ENCODE data around the gene ZNF524. TPM values are rescaled to one million over a fixed set of nuclear protein-coding genes. Genes with fewer than 3 reads are reported as not detected.

The ZNF524 gene
- total and polyA plus RNA-seq, 7 experiments from 2014 or later = 13.3 to 50.5 (median 29.4) TPM

DNA sequence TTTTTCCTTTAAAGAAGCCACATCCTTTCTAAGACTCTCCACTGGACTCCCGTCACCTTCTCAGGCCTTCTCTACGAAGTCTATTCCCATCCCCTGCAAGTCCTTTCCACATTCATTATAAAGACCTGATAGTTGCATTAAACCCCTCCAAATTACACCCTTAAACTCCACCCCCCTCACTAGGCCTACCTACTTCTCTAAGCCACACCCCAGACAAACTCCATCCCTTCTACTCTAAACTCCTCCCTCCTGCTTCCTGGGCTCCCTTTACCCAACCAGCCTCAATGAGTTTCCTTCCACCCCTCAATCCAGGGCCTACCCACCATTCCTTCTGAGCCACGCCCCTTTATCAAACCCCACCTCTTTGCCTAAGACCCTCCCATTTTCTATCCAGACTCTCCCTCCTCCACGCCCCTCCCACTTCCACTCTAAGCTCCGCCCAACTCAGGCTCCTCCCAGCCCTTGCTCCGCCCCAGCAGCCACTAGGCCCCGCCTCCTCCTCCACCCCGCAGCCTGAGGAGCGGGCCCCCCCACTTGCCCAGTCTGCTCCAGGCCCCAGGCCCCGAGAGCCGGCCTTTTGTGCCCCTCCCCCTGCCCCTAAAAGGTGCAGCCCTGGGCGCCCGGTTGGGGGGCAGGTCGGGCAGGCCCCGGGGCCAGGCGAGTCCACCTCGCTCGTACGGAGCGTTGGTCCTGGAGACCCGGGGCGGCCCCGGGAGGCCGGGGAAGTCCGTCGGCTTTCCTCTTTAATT is 1.2 kb upstream of the ZNF524 start:
- H3K27me3 Mint-ChIP-seq = no peaks in the 10 kb centered on the region
- no peaks in the 10 kb centered on the region for H3K9me3 ChIP-seq (ENCODE audit: control insufficient read depth in 2 of 3, low read length in 3 of 3)
- peak overlapping the region; percentile 93 for H3K4me3 ChIP-seq (ENCODE audit: low read length)
- H3K36me3 ChIP-seq (ENCODE audit: control insufficient read depth in 2 of 3, insufficient read depth in 3 of 3, low read length in 3 of 3) = peaks cover 0 to 43% (median 0%) of the 10 kb centered on the region in 3 experiments
- CTCF ChIA-PET = interaction anchor here (0.6 to 1.6 kb wide), 5 partner anchors 12 to 88 kb away, joined by 3 to 8 read pairs (median 4); partner anchors contain the start of genes U2AF2 and ZNF784
- peak overlapping the region; percentile 97 to 100 (median 99) for H3K27ac Mint-ChIP-seq
- H3K4me3 Mint-ChIP-seq = peak overlapping the region; percentile 90 to 100 (median 99)
- peaks cover 0 to 7% (median 0%) of the 10 kb centered on the region in 11 donors for H3K9me3 Mint-ChIP-seq
- peaks cover 14 to 32% (median 25%) of the 10 kb centered on the region in 5 donors for H3K36me3 Mint-ChIP-seq
- ATAC-seq = peak; percentile 86
- intact Hi-C loops (cut with micrococcal nuclease) = loop anchor here (1.0 kb wide), 18 partner anchors 12 to 1409 kb away; partner anchors contain the start of genes EPN1 (in 2 of the 2), PPP1R12C (in 2 of the 2), PPP6R1 (in 2 of the 2) and ZNF444 (in 2 of the 2)
- POLR2A ChIA-PET = interaction anchor here (0.7 to 3.4 kb wide), 22 partner anchors 12 to 1409 kb away, joined by 3 to 44 read pairs (median 8); partner anchors contain the start of genes KMT5C, LENG8, PPP6R1 and U2AF2
- peaks cover 0 to 12% of the 10 kb centered on the region in 2 donors for H3K4me1 ChIP-seq (ENCODE audit: control insufficient read depth in 2 of 2, insufficient read depth in 2 of 2, low read length in 2 of 2)
- H3K27ac ChIP-seq (ENCODE audit: low read depth, low read length) = peak overlapping the region; percentile 93
- peaks cover 18 to 29% (median 26%) of the 10 kb centered on the region in 7 donors for H3K4me1 Mint-ChIP-seq
- no peaks in the 10 kb centered on the region for H3K27me3 ChIP-seq (ENCODE audit: control insufficient read depth in 2 of 2, insufficient read depth in 2 of 2, low read length in 2 of 2)
- peak; percentile 92 to 98 (median 95) for DNase-seq

DNA sequence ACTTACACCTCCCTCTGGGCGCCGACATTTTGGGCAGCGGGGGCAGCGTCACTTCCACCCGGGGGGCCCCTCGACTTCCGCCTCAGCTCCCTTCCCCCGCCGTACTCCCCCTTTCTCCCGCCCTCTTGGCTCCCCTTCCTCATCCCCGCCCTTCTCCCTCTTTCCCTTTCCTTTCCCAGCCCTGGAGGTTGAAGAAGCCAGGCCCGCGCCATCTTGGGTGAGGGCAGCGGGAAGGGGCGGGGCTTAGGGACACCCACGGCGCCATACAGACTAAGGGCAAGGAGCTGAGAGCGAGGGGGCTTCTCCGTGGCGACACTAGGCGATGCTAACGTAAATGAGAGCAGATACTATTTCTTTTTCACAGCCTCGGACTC is 633 bp upstream of the ZNF524 start, which contains the start of gene FIZ1:
Gene FIZ1 (minus strand): TSS at position 50 of the 374 bp plus-strand sequence. CDS start 1,652 bp downstream, outside the sequence.
- peak within 1 kb of the TSS; percentile 93 for H3K27ac ChIP-seq (ENCODE audit: low read depth, low read length)
- intact Hi-C loops (cut with micrococcal nuclease) = loop anchor here (1.0 kb wide), 18 partner anchors 12 to 1409 kb away; partner anchors contain the start of genes EPN1 (in 2 of the 2), PPP1R12C (in 2 of the 2), PPP6R1 (in 2 of the 2) and ZNF444 (in 2 of the 2)
- peaks cover 18 to 33% (median 28%) of the 10 kb centered on the region in 7 donors for H3K4me1 Mint-ChIP-seq
- H3K4me3 ChIP-seq (ENCODE audit: low read length) = peak within 1 kb of the TSS; percentile 93
- POLR2A ChIA-PET = interaction anchor here (0.6 to 3.4 kb wide), 24 partner anchors 13 to 1410 kb away, joined by 3 to 44 read pairs (median 6); partner anchors contain the start of genes KMT5C, LENG8, PPP6R1 and U2AF2
- ATAC-seq = peak; percentile 84
- H3K27me3 ChIP-seq (ENCODE audit: control insufficient read depth in 2 of 2, insufficient read depth in 2 of 2, low read length in 2 of 2) = no peaks in the 10 kb centered on the region
- CTCF ChIA-PET = interaction anchor here (0.6 to 1.6 kb wide), 5 partner anchors 13 to 55 kb away, joined by 4 to 8 read pairs (median 4); partner anchors contain the start of genes U2AF2 and ZNF784
- H3K4me1 ChIP-seq (ENCODE audit: control insufficient read depth in 2 of 2, insufficient read depth in 2 of 2, low read length in 2 of 2) = peaks cover 0 to 13% of the 10 kb centered on the region in 2 donors
- H3K27ac Mint-ChIP-seq = peak within 1 kb of the TSS; percentile 97 to 100 (median 99)
- peak; percentile 88 to 97 (median 95) for DNase-seq
- H3K27me3 Mint-ChIP-seq = no peaks in the 10 kb centered on the region
- H3K9me3 Mint-ChIP-seq = peaks cover 0 to 7% (median 0%) of the 10 kb centered on the region in 11 donors
- H3K36me3 ChIP-seq (ENCODE audit: control insufficient read depth in 2 of 3, insufficient read depth in 3 of 3, low read length in 3 of 3) = peaks cover 0 to 42% (median 0%) of the 10 kb centered on the region in 3 experiments
- H3K9me3 ChIP-seq (ENCODE audit: control insufficient read depth in 2 of 3, low read length in 3 of 3) = no peaks in the 10 kb centered on the region
- H3K4me3 Mint-ChIP-seq = peak within 1 kb of the TSS; percentile 90 to 100 (median 99)
- H3K36me3 Mint-ChIP-seq = peaks cover 14 to 32% (median 25%) of the 10 kb centered on the region in 5 donors

DNA sequence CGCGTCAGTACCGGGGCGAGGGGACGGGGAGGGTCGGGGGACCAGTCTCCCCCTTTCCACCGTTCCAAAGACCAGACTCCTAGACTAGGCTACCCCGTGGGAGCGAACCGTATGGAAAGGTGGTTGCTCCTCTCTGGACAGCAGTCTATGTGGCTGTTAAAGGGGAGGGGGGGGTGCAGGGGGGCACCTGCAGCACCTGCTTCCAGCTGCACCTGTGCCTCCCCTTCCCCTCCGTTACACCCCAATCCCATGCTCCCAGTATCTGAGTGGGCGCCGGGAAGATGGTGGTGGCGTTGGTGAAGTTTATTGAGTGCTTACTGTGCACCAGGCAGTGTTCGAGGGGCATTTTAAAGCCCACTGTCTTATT is 557 bp downstream of the ZNF524 start:
- peak overlapping the region; percentile 63 for H3K4me3 ChIP-seq (ENCODE audit: low read length)
- no peaks in the 10 kb centered on the region for H3K9me3 ChIP-seq (ENCODE audit: control insufficient read depth in 2 of 3, low read length in 3 of 3)
- ATAC-seq (no peak), DNase-seq (no peak)
- peaks cover 3 to 24% (median 14%) of the 10 kb centered on the region in 5 donors for H3K36me3 Mint-ChIP-seq
- H3K36me3 ChIP-seq (ENCODE audit: control insufficient read depth in 2 of 3, insufficient read depth in 3 of 3, low read length in 3 of 3) = peaks cover 0 to 31% (median 0%) of the 10 kb centered on the region in 3 experiments
- intact Hi-C loops (cut with micrococcal nuclease) = loop anchor here in 1 of 2 donors (1.0 kb wide), 1 partner anchor 261 kb away; the partner anchor contains the start of gene KMT5C
- no peaks in the 10 kb centered on the region for H3K27me3 ChIP-seq (ENCODE audit: control insufficient read depth in 2 of 2, insufficient read depth in 2 of 2, low read length in 2 of 2)
- H3K27ac ChIP-seq (ENCODE audit: low read depth, low read length) = peak overlapping the region; percentile 93
- peaks cover 0 to 17% of the 10 kb centered on the region in 2 donors for H3K4me1 ChIP-seq (ENCODE audit: control insufficient read depth in 2 of 2, insufficient read depth in 2 of 2, low read length in 2 of 2)
- peak overlapping the region; percentile 70 to 94 (median 87) for H3K27ac Mint-ChIP-seq
- peaks cover 0 to 7% (median 0%) of the 10 kb centered on the region in 11 donors for H3K9me3 Mint-ChIP-seq
- no peaks in the 10 kb centered on the region for H3K27me3 Mint-ChIP-seq
- H3K4me1 Mint-ChIP-seq = peaks cover 22 to 38% (median 33%) of the 10 kb centered on the region in 7 donors
- ChIA-PET CTCF (no interaction called here), POLR2A (interaction anchor here (0.7 to 3.4 kb wide), 8 partner anchors 18 to 124 kb away, joined by 3 to 35 read pairs (median 14); partner anchors contain the start of genes ZNF581, ZNF628 and ZNF784)
- peak overlapping the region; percentile 76 to 91 (median 87) for H3K4me3 Mint-ChIP-seq

DNA sequence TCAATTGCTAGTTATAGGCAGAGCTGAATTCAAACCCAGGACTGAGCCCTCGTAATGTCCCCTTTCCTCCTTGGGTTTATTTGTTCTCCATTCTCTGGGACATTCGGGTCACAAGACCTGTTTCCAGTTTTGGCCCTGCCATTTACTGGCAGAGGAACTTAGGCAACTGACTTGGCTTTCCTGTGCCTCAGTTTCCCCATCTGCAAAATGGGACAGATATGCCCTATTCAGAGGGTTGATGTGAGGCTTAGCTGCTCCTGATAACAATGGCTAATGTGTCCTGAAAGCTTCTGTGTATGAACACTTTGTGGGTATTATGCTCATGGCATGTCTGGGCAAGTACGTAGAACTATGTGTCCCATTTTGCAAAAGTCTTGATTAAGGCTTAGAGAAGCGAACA is 996 bp downstream of the ZNF524 start:
- H3K27me3 Mint-ChIP-seq = peaks cover 0 to 3% (median 0%) of the 10 kb centered on the region in 5 donors
- Histone ChIP-seq H3K4me3 (ENCODE audit: low read length) (peak overlapping the region; percentile 63), H3K27me3 (ENCODE audit: control insufficient read depth in 2 of 2, insufficient read depth in 2 of 2, low read length in 2 of 2) (no peaks in the 10 kb centered on the region), H3K36me3 (ENCODE audit: control insufficient read depth in 2 of 3, insufficient read depth in 3 of 3, low read length in 3 of 3) (peaks cover 0 to 26% (median 0%) of the 10 kb centered on the region in 3 experiments), H3K27ac (ENCODE audit: low read depth, low read length) (peak overlapping the region; percentile 93), H3K9me3 (ENCODE audit: control insufficient read depth in 2 of 3, low read length in 3 of 3) (no peaks in the 10 kb centered on the region), H3K4me1 (ENCODE audit: control insufficient read depth in 2 of 2, insufficient read depth in 2 of 2, low read length in 2 of 2) (peaks cover 0 to 17% of the 10 kb centered on the region in 2 donors)
- ChIA-PET POLR2A (interaction anchor here (0.7 to 3.4 kb wide), 6 partner anchors 17 to 53 kb away, joined by 3 to 35 read pairs (median 8); partner anchors contain the start of genes ZNF581 and ZNF784), CTCF (no interaction called here)
- peaks cover 24 to 41% (median 36%) of the 10 kb centered on the region in 7 donors for H3K4me1 Mint-ChIP-seq
- H3K4me3 Mint-ChIP-seq = peak overlapping the region; percentile 76 to 91 (median 87)
- peaks cover 0 to 5% (median 0%) of the 10 kb centered on the region in 11 donors for H3K9me3 Mint-ChIP-seq
- ATAC-seq = no peak
- intact Hi-C loops (cut with micrococcal nuclease) = no loop called here
- H3K27ac Mint-ChIP-seq = peak overlapping the region; percentile 70 to 94 (median 87)
- H3K36me3 Mint-ChIP-seq = peaks cover 0 to 19% (median 9%) of the 10 kb centered on the region in 5 donors
- no peak for DNase-seq

DNA sequence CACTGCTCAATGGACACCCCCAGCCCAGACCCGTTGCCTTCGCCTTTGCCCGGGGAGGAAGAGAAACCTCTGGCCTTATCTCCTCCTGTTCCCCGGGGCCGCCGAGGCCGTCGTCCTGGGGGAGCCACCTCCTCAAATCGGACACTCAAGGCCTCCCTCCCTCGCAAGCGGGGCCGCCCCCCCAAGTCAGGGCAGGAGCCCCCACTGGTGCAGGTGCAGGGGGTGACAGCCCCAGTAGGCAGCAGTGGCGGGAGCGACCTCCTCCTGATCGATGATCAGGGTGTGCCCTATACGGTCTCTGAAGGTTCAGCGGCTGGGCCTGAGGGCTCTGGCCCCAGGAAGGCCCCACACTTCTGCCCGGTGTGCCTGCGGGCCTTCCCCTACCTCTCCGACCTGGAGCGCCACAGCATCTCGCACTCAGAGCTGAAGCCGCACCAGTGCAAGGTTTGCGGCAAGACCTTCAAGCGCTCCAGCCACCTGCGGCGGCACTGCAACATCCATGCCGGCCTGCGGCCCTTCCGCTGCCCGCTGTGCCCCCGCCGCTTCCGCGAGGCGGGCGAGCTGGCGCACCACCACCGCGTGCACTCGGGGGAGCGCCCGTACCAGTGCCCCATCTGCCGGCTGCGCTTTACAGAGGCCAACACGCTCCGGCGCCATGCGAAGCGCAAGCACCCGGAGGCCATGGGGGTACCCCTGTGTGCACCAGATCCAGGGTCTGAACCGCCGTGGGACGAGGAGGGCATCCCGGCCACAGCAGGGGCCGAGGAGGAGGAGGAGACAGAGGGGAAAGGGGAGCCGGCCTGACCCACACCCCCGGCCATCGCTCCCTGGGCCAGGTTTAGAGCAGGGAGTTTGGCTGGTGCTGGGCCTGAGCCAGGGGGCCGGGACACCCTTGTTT is 2.3 kb downstream of the ZNF524 start:
- peaks cover 7 to 24% of the 10 kb centered on the region in 2 donors for H3K4me1 ChIP-seq (ENCODE audit: control insufficient read depth in 2 of 2, insufficient read depth in 2 of 2, low read length in 2 of 2)
- peaks cover 0 to 15% (median 0%) of the 10 kb centered on the region in 3 experiments for H3K36me3 ChIP-seq (ENCODE audit: control insufficient read depth in 2 of 3, insufficient read depth in 3 of 3, low read length in 3 of 3)
- no peaks in the 10 kb centered on the region for H3K27me3 ChIP-seq (ENCODE audit: control insufficient read depth in 2 of 2, insufficient read depth in 2 of 2, low read length in 2 of 2)
- Mint-ChIP-seq H3K4me3 (peak overlapping the region in 5 of 10 donors; percentile 65 to 90 (median 87)), H3K27me3 (peaks cover 0 to 3% (median 0%) of the 10 kb centered on the region in 5 donors), H3K4me1 (peaks cover 30 to 53% (median 49%) of the 10 kb centered on the region in 7 donors), H3K36me3 (peaks cover 0 to 15% (median 6%) of the 10 kb centered on the region in 5 donors), H3K27ac (peak overlapping the region in 5 of 9 donors; percentile 83 to 91 (median 87)), H3K9me3 (peaks cover 0 to 4% (median 0%) of the 10 kb centered on the region in 11 donors)
- CTCF ChIA-PET = interaction anchor here (0.6 kb wide), 1 partner anchor 19 kb away, joined by 3 read pairs; no protein-coding TSS in a partner anchor
- no peak overlapping the region for H3K4me3 ChIP-seq (ENCODE audit: low read length)
- no peaks in the 10 kb centered on the region for H3K9me3 ChIP-seq (ENCODE audit: control insufficient read depth in 2 of 3, low read length in 3 of 3)
- DNase-seq (no peak), ATAC-seq (no peak)
- H3K27ac ChIP-seq (ENCODE audit: low read depth, low read length) = no peak overlapping the region
- POLR2A ChIA-PET = interaction anchor here (0.7 to 3.3 kb wide), 2 partner anchors 27 to 37 kb away, joined by 3 to 12 read pairs; no protein-coding TSS in a partner anchor
- intact Hi-C loops (cut with micrococcal nuclease) = no loop called here

Measured in naive thymus-derived CD4-positive, alpha-beta T cell (primary cell).